Measurements from ENCODE around the gene REXO4. TPM values are rescaled to one million over a fixed set of nuclear protein-coding genes. Genes with fewer than 3 reads are reported as not detected.

Gene REXO4
- total and polyA plus RNA-seq, 2 of the 13 experiments (the other 11 are each of a cell fraction or from before 2014, with no cell fraction given) = 18.5 to 30.4 TPM

DNA sequence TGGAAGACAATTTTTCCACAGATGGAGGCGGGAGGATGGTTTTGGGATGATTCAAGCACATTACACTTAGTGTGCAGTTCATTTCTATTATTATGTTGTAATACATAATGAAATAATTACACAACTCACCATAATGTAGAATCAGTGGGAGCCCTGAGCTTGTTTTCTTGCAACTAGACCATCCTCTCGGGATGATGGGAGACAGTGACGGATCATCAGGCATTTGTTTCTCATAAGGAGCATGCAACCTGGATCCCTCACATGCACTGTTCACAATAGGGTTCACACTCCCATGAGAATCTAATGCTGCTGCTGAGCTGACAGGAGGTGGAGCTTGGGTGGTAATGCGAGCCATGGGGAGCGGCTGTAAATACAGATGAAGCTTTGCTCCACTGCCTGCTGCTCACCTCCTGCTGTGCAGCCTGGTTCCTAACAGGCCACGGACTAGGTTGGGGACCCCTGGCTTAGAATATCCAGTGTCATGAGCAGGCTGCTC is 40.0 kb downstream of the REXO4 start (continued):
- TF ChIP-seq, protein P1, sequence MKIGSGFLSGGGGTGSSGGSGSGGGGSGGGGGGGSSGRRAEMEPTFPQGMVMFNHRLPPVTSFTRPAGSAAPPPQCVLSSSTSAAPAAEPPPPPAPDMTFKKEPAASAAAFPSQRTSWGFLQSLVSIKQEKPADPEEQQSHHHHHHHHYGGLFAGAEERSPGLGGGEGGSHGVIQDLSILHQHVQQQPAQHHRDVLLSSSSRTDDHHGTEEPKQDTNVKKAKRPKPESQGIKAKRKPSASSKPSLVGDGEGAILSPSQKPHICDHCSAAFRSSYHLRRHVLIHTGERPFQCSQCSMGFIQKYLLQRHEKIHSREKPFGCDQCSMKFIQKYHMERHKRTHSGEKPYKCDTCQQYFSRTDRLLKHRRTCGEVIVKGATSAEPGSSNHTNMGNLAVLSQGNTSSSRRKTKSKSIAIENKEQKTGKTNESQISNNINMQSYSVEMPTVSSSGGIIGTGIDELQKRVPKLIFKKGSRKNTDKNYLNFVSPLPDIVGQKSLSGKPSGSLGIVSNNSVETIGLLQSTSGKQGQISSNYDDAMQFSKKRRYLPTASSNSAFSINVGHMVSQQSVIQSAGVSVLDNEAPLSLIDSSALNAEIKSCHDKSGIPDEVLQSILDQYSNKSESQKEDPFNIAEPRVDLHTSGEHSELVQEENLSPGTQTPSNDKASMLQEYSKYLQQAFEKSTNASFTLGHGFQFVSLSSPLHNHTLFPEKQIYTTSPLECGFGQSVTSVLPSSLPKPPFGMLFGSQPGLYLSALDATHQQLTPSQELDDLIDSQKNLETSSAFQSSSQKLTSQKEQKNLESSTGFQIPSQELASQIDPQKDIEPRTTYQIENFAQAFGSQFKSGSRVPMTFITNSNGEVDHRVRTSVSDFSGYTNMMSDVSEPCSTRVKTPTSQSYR (CRISPR knock-in tag; IDR thresholded peaks at IDR 0.05; ENCODE audit: borderline replicate concordance) = no peak
- TF ChIP-seq ZNF530 (CRISPR knock-in tag; IDR thresholded peaks at IDR 0.05; ENCODE audit: low read depth) (no peak), ZNF292 (CRISPR knock-in tag; IDR thresholded peaks at IDR 0.05; ENCODE audit: borderline replicate concordance, low read depth) (peak; percentile 79; the same call in 1 of the 2 replicates), ZC3H4 (CRISPR knock-in tag; IDR thresholded peaks at IDR 0.05; ENCODE audit: borderline replicate concordance) (no peak), ZNF652 (CRISPR knock-in tag; IDR thresholded peaks at IDR 0.05; ENCODE audit: borderline replicate concordance, low read depth) (no peak), TP53 (CRISPR knock-in tag; conservative IDR thresholded peaks at IDR 0.05) (no peak), AHR (CRISPR knock-in tag; IDR thresholded peaks at IDR 0.05) (no peak), RFX3 (CRISPR knock-in tag; IDR thresholded peaks at IDR 0.05) (no peak), ZNF878 (CRISPR knock-in tag; IDR thresholded peaks at IDR 0.05) (no peak), ZNF331 (CRISPR knock-in tag; IDR thresholded peaks at IDR 0.05) (0 out of 2 replicates have a peak, but pooled peaks have one; percentile 40), ZMAT3 (CRISPR knock-in tag; conservative IDR thresholded peaks at IDR 0.05) (no peak), ARID2 (CRISPR knock-in tag; IDR thresholded peaks at IDR 0.05; ENCODE audit: borderline replicate concordance) (no peak), TAF15 (IDR thresholded peaks at IDR 0.05; ENCODE audit: low read depth, low read length, poor library complexity, severe bottlenecking) (no peak), ZNF746 (CRISPR knock-in tag; IDR thresholded peaks at IDR 0.05) (no peak), CBFB (CRISPR knock-in tag; IDR thresholded peaks at IDR 0.05) (no peak), GATA4 (IDR thresholded peaks at IDR 0.05; ENCODE audit: borderline replicate concordance, low read depth) (no peak), HNF4A (CRISPR knock-in tag; IDR thresholded peaks at IDR 0.05) (peak; percentile 7; the same call in 1 of the 2 replicates)
- TF ChIP-seq, protein P2, sequence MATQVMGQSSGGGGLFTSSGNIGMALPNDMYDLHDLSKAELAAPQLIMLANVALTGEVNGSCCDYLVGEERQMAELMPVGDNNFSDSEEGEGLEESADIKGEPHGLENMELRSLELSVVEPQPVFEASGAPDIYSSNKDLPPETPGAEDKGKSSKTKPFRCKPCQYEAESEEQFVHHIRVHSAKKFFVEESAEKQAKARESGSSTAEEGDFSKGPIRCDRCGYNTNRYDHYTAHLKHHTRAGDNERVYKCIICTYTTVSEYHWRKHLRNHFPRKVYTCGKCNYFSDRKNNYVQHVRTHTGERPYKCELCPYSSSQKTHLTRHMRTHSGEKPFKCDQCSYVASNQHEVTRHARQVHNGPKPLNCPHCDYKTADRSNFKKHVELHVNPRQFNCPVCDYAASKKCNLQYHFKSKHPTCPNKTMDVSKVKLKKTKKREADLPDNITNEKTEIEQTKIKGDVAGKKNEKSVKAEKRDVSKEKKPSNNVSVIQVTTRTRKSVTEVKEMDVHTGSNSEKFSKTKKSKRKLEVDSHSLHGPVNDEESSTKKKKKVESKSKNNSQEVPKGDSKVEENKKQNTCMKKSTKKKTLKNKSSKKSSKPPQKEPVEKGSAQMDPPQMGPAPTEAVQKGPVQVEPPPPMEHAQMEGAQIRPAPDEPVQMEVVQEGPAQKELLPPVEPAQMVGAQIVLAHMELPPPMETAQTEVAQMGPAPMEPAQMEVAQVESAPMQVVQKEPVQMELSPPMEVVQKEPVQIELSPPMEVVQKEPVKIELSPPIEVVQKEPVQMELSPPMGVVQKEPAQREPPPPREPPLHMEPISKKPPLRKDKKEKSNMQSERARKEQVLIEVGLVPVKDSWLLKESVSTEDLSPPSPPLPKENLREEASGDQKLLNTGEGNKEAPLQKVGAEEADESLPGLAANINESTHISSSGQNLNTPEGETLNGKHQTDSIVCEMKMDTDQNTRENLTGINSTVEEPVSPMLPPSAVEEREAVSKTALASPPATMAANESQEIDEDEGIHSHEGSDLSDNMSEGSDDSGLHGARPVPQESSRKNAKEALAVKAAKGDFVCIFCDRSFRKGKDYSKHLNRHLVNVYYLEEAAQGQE (IDR thresholded peaks at IDR 0.05; ENCODE audit: borderline replicate concordance in 1 of 2, low read depth in 1 of 2, low read length in 2 of 2) = no peak
- TF ChIP-seq, protein P3, sequence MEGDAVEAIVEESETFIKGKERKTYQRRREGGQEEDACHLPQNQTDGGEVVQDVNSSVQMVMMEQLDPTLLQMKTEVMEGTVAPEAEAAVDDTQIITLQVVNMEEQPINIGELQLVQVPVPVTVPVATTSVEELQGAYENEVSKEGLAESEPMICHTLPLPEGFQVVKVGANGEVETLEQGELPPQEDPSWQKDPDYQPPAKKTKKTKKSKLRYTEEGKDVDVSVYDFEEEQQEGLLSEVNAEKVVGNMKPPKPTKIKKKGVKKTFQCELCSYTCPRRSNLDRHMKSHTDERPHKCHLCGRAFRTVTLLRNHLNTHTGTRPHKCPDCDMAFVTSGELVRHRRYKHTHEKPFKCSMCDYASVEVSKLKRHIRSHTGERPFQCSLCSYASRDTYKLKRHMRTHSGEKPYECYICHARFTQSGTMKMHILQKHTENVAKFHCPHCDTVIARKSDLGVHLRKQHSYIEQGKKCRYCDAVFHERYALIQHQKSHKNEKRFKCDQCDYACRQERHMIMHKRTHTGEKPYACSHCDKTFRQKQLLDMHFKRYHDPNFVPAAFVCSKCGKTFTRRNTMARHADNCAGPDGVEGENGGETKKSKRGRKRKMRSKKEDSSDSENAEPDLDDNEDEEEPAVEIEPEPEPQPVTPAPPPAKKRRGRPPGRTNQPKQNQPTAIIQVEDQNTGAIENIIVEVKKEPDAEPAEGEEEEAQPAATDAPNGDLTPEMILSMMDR (CRISPR knock-in tag; IDR thresholded peaks at IDR 0.05) = peak; percentile 50
- TF ChIP-seq, protein P4, sequence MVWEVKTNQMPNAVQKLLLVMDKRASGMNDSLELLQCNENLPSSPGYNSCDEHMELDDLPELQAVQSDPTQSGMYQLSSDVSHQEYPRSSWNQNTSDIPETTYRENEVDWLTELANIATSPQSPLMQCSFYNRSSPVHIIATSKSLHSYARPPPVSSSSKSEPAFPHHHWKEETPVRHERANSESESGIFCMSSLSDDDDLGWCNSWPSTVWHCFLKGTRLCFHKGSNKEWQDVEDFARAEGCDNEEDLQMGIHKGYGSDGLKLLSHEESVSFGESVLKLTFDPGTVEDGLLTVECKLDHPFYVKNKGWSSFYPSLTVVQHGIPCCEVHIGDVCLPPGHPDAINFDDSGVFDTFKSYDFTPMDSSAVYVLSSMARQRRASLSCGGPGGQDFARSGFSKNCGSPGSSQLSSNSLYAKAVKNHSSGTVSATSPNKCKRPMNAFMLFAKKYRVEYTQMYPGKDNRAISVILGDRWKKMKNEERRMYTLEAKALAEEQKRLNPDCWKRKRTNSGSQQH (CRISPR knock-in tag; IDR thresholded peaks at IDR 0.05; ENCODE audit: low read depth) = no peak
- TF ChIP-seq, protein P5, sequence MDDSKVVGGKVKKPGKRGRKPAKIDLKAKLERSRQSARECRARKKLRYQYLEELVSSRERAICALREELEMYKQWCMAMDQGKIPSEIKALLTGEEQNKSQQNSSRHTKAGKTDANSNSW (CRISPR knock-in tag; IDR thresholded peaks at IDR 0.05; ENCODE audit: borderline replicate concordance) = no peak
